ENCODE measurements around the gene GPSM1.

GRCh38 chr9:136324501-136325300 lies 2.6 kb upstream of the GPSM1 start:
- TF ChIP-seq REST (IDR thresholded peaks at IDR 0.05; ENCODE audit: low read depth) (no peak), CEBPB (IDR thresholded peaks at IDR 0.05) (no peak), EGR1 (IDR thresholded peaks at IDR 0.05) (no peak), CREB1 (IDR thresholded peaks at IDR 0.05; ENCODE audit: low read depth) (no peak)
